ENCODE data around the gene TAF12.
A peak's percentile ranks its signal among the peaks of the same experiment; 100 is the strongest.
"Not testable (repeated sequence)": the region's sequence is repeated elsewhere in the genome, so short reads cannot be mapped to it uniquely, and the experiment has no call there.

The TAF12 gene

GRCh38 chr1:28606771-28607170 is 36.1 kb downstream of the TAF12 start:
- ChIA-PET CTCF (no interaction called here), POLR2A (ENCODE audit: low non-redundant PET) (no interaction called here)
- no peak for DNase-seq (ENCODE audit: low spot score)
- no peak overlapping the region for H3K27ac ChIP-seq
- no peak for TF ChIP-seq CTCF (conservative IDR thresholded peaks at IDR 0.05; ENCODE audit: low read depth)

- CTCF ChIA-PET, result interaction anchor here (0.6 kb wide), 1 partner anchor 238 kb away, joined by 4 read pairs; no protein-coding TSS in a partner anchor
Measured at GRCh38 chr1:28604962-28605361, 37.9 kb downstream of the TAF12 start.

GRCh38 chr1:28604411-28604810 is 38.5 kb downstream of the TAF12 start:
- no peak overlapping the region for H3K27ac ChIP-seq
- ChIA-PET CTCF (interaction anchor here (0.6 kb wide), 1 partner anchor 237 kb away, joined by 4 read pairs; no protein-coding TSS in a partner anchor), POLR2A (ENCODE audit: low non-redundant PET) (no interaction called here)
- no peak for TF ChIP-seq CTCF (conservative IDR thresholded peaks at IDR 0.05; ENCODE audit: low read depth)
- DNase-seq (ENCODE audit: low spot score), result no peak

More at GRCh38 chr1:28604962-28605361, 37.9 kb downstream of the TAF12 start:
- POLR2A ChIA-PET (ENCODE audit: low non-redundant PET), result no interaction called here
- TF ChIP-seq CTCF (conservative IDR thresholded peaks at IDR 0.05; ENCODE audit: low read depth), result no peak
- H3K27ac ChIP-seq, result no peak overlapping the region
- DNase-seq (ENCODE audit: low spot score), result no peak

GRCh38 chr1:28602536-28603439 is 40.1 kb downstream of the TAF12 start:
- POLR2A ChIA-PET (ENCODE audit: low non-redundant PET), result interaction anchor here (0.5 to 1.5 kb wide), 4 partner anchors 8 to 93 kb away, joined by 3 to 5 read pairs (median 4); no protein-coding TSS in a partner anchor

GRCh38 chr1:28601696-28602095 is 41.2 kb downstream of the TAF12 start:
- peak; percentile 67 for DNase-seq (ENCODE audit: low spot score)
- POLR2A ChIA-PET (ENCODE audit: low non-redundant PET), result interaction anchor here (0.5 kb wide), 1 partner anchor 85 kb away, joined by 4 read pairs; no protein-coding TSS in a partner anchor
- CTCF ChIA-PET, result interaction anchor here (0.8 to 2.0 kb wide), 3 partner anchors 12 to 242 kb away, joined by 3 to 10 read pairs (median 4); no protein-coding TSS in a partner anchor
- no peak for TF ChIP-seq CTCF (conservative IDR thresholded peaks at IDR 0.05; ENCODE audit: low read depth)
- H3K27ac ChIP-seq, result peak overlapping the region; percentile 62

More at GRCh38 chr1:28602536-28603439, 40.1 kb downstream of the TAF12 start:
- TF ChIP-seq CTCF (conservative IDR thresholded peaks at IDR 0.05; ENCODE audit: low read depth), result peak; percentile 73
- peak; percentile 72 for DNase-seq (ENCODE audit: low spot score)
- CTCF ChIA-PET, result interaction anchor here (0.6 to 2.0 kb wide), 16 partner anchors 9 to 298 kb away, joined by 3 to 10 read pairs (median 4); no protein-coding TSS in a partner anchor
- H3K27ac ChIP-seq, result peak overlapping the region; percentile 62

- DNase-seq (ENCODE audit: low spot score); H3K27ac ChIP-seq; POLR2A ChIA-PET (ENCODE audit: low non-redundant PET): not testable (repeated sequence)
- CTCF ChIA-PET, result interaction anchor here (0.6 kb wide), 1 partner anchor 55 kb away, joined by 3 read pairs; no protein-coding TSS in a partner anchor
Measured at GRCh38 chr1:28596276-28596675, 46.6 kb downstream of the TAF12 start.
